AG09309 (cell line): ENCODE data around the gene PDLIM5.

Experiments
- DNase-seq: peaks from one replicate; pipeline ENCODE4 v3.0.0-alpha.2; 2010; ENCODE audit warnings: low read depth
- H3K4me3 ChIP-seq: 2 replicates; pipeline ENCODE4 v1.5.1; 2011; ENCODE audit warnings: mild to moderate bottlenecking, low read depth, low read length, moderate library complexity; ENCODE audit not compliant: control insufficient read depth
- CTCF ChIP-seq: IDR thresholded peaks from 2 replicates; pipeline ENCODE4 v1.5.1; 2011; ENCODE audit warnings: mild to moderate bottlenecking, low read depth, low read length, inconsistent platforms; ENCODE audit not compliant: insufficient read depth, control insufficient read depth; ENCODE audit errors: missing control alignments

Gene PDLIM5

GRCh38 chr4:94533405-94534223 is 81.9 kb downstream of the PDLIM5 start:
- no peak for DNase-seq

GRCh38 chr4:94534401-94535312 is 82.9 kb downstream of the PDLIM5 start:
- DNase-seq, result no peak
- no peak for TF ChIP-seq CTCF
- no peak overlapping the region for H3K4me3 ChIP-seq

More at GRCh38 chr4:94533405-94534223, 81.9 kb downstream of the PDLIM5 start:
- TF ChIP-seq CTCF, result no peak
- no peak overlapping the region for H3K4me3 ChIP-seq

GRCh38 chr4:94536049-94536448 is 84.3 kb downstream of the PDLIM5 start:
- DNase-seq, result no peak
- no peak for TF ChIP-seq CTCF
- H3K4me3 ChIP-seq, result no peak overlapping the region

GRCh38 chr4:94536649-94537469 is 85.1 kb downstream of the PDLIM5 start:
- H3K4me3 ChIP-seq, result no peak overlapping the region
- no peak for DNase-seq
- no peak for TF ChIP-seq CTCF

GRCh38 chr4:94537921-94538628 is 86.3 kb downstream of the PDLIM5 start:
- H3K4me3 ChIP-seq, result no peak overlapping the region
- TF ChIP-seq CTCF, result no peak
- DNase-seq, result no peak
